Smooth muscle cell (in vitro differentiated cells): ENCODE data around the gene EXO1. TPM values are rescaled to one million over a fixed set of nuclear protein-coding genes. Genes with fewer than 3 reads are reported as not detected.

Experiments
- DNase-seq: peaks from one replicate; lab custom pipeline; 2025; ENCODE audit not compliant: unreplicated experiment; lab: John Stamatoyannopoulos, UW
- H2AFZ ChIP-seq: fragments of 200-600 bp; sonication (generic); 2 replicates; pipeline ENCODE4 v1.6.0; 2016; ENCODE audit warnings: antibody characterized with exemption, low read depth, mild to moderate bottlenecking
- H3F3A ChIP-seq: fragments of 200-600 bp; sonication (generic); 2 replicates; pipeline ENCODE4 v1.6.0; 2017; ENCODE audit warnings: antibody characterized with exemption, low read depth
- H3K27ac ChIP-seq: fragments of 200-600 bp; sonication (generic); 2 replicates; pipeline ENCODE4 v1.5.1; 2016; ENCODE audit warnings: low read depth, mild to moderate bottlenecking
- H3K27me3 ChIP-seq: fragments of 200-600 bp; sonication (generic); 2 replicates; pipeline ENCODE4 v1.6.1; 2016; ENCODE audit warnings: low read depth, mild to moderate bottlenecking
- H3K36me3 ChIP-seq: fragments of 200-600 bp; sonication (generic); 2 replicates; pipeline ENCODE4 v1.5.1; 2016; ENCODE audit warnings: low read depth
- H3K4me1 ChIP-seq: fragments of 200-600 bp; sonication (generic); 2 replicates; pipeline ENCODE4 v1.5.1; 2016; ENCODE audit warnings: low read depth
- H3K4me2 ChIP-seq: fragments of 200-600 bp; sonication (generic); 2 replicates; pipeline ENCODE4 v1.6.0; 2016; ENCODE audit warnings: mild to moderate bottlenecking
- H3K4me3 ChIP-seq: fragments of 200-600 bp; sonication (generic); 2 replicates; pipeline ENCODE4 v1.5.1; 2016; ENCODE audit warnings: mild to moderate bottlenecking
- H3K79me2 ChIP-seq: fragments of 200-600 bp; sonication (generic); 2 replicates; pipeline ENCODE4 v1.6.0; 2016; ENCODE audit warnings: low read depth, mild to moderate bottlenecking
- H3K9ac ChIP-seq: fragments of 200-600 bp; sonication (generic); 2 replicates; pipeline ENCODE4 v1.6.0; 2016; ENCODE audit warnings: low read depth
- H3K9me3 ChIP-seq: fragments of 200-600 bp; sonication (generic); replicated peaks from 2 replicates; pipeline ENCODE4 v1.5.1; 2016; ENCODE audit warnings: low read depth
- H4K20me1 ChIP-seq: fragments of 200-600 bp; sonication (generic); 2 replicates; pipeline ENCODE4 v1.6.0; 2016; ENCODE audit warnings: low read depth
- CTCF ChIP-seq: fragments of 200-600 bp; sonication (generic); IDR thresholded peaks from 2 replicates; pipeline ENCODE4 v1.5.1; 2017; ENCODE audit warnings: borderline replicate concordance, mild to moderate bottlenecking, antibody characterized with exemption; ENCODE audit not compliant: insufficient read depth, poor library complexity, severe bottlenecking
- WGBS: methylation state at CpG from one replicate; pipeline ENCODE4 v1.1.7; 2016; ENCODE audit warnings: low lambda C conversion rate; 5-methylcytosine and 5-hydroxymethylcytosine counted together
- polyA plus RNA-seq: library from polyadenylated mRNA; unstranded; fragments of >200 nt; fragmentation: Nextera tagmentation; extraction: Ambion mirVana; gene quantifications from 2 replicates; pipeline ENCODE4 v1.2.1, GENCODE V29; 2016
- total RNA-seq: library from RNA; depleted of rRNA; stranded (reverse); fragments of >200 nt; gene quantifications from 2 replicates; pipeline ENCODE4 v1.2.3, GENCODE V29; 2014

EXO1 gene
- total and polyA plus RNA-seq, 2 experiments from 2014 or later = 7.5 to 11.0 TPM

- Histone ChIP-seq H3K4me3 (no peak overlapping the region), H3K27ac (no peak overlapping the region), H3K4me2 (no peak overlapping the region), H3K4me1 (no peaks in the 10 kb centered on the region), H3K27me3 (no peaks in the 10 kb centered on the region), H3K36me3 (no peaks in the 10 kb centered on the region), H2AFZ (no peak overlapping the region), H3F3A (no peaks in the 10 kb centered on the region), H3K79me2 (no peaks in the 10 kb centered on the region), H4K20me1 (no peaks in the 10 kb centered on the region), H3K9me3 (no peaks in the 10 kb centered on the region), H3K9ac (no peak overlapping the region)
- TF ChIP-seq CTCF = no peak
- WGBS = 96% methylated on average over 12 of the region's 12 CpGs
- DNase-seq = no peak
Measured at GRCh38 chr1:241917487-241917886, 69.5 kb downstream of the EXO1 start.

GRCh38 chr1:241918879-241919278, 70.9 kb downstream of the EXO1 start:
- Histone ChIP-seq H3K4me1 (no peaks in the 10 kb centered on the region), H2AFZ (peak overlapping the region; percentile 75), H3F3A (no peaks in the 10 kb centered on the region), H3K27ac (peak overlapping the region; percentile 21), H4K20me1 (no peaks in the 10 kb centered on the region), H3K9me3 (no peaks in the 10 kb centered on the region), H3K36me3 (no peaks in the 10 kb centered on the region), H3K4me3 (no peak overlapping the region), H3K9ac (no peak overlapping the region), H3K4me2 (no peak overlapping the region), H3K27me3 (no peaks in the 10 kb centered on the region), H3K79me2 (no peaks in the 10 kb centered on the region)
- no peak for TF ChIP-seq CTCF
- DNase-seq = no peak
- 60% methylated on average over 5 of the region's 5 CpGs for WGBS

GRCh38 chr1:241924080-241924808, 76.2 kb downstream of the EXO1 start:
- Histone ChIP-seq H3K4me3 (no peak overlapping the region), H3K9me3 (no peaks in the 10 kb centered on the region), H3K36me3 (no peaks in the 10 kb centered on the region), H2AFZ (no peak overlapping the region), H3K9ac (no peak overlapping the region), H3K79me2 (no peaks in the 10 kb centered on the region), H3K27ac (no peak overlapping the region), H3F3A (no peaks in the 10 kb centered on the region), H3K27me3 (no peaks in the 10 kb centered on the region), H4K20me1 (no peaks in the 10 kb centered on the region), H3K4me2 (no peak overlapping the region), H3K4me1 (no peaks in the 10 kb centered on the region)
- no peak for TF ChIP-seq CTCF
- no peak for DNase-seq
- 83% methylated on average over 10 of the region's 10 CpGs for WGBS

- Histone ChIP-seq H3K9me3 (no peaks in the 10 kb centered on the region), H2AFZ (no peak overlapping the region), H3K27me3 (no peaks in the 10 kb centered on the region), H3K79me2 (no peaks in the 10 kb centered on the region), H3K27ac (no peak overlapping the region), H3K9ac (no peak overlapping the region), H3K4me3 (no peak overlapping the region), H3K4me1 (no peaks in the 10 kb centered on the region), H4K20me1 (no peaks in the 10 kb centered on the region), H3K4me2 (no peak overlapping the region), H3K36me3 (no peaks in the 10 kb centered on the region), H3F3A (no peaks in the 10 kb centered on the region)
- no peak for TF ChIP-seq CTCF
- DNase-seq = no peak
- 87% methylated on average over 5 of the region's 5 CpGs for WGBS
Measured at GRCh38 chr1:241926141-241926540, 78.1 kb downstream of the EXO1 start.
